HG02759 (cell line): ENCODE measurements around the gene LSAMP.

Experiments
- ATAC-seq: cut with Tn5 transposase; IDR thresholded peaks from one replicate; pipeline ENCODE4 v1.9.1; 2021; ENCODE audit warnings: mild to moderate bottlenecking, moderate library complexity; ENCODE audit not compliant: unreplicated experiment

LSAMP gene

DNA sequence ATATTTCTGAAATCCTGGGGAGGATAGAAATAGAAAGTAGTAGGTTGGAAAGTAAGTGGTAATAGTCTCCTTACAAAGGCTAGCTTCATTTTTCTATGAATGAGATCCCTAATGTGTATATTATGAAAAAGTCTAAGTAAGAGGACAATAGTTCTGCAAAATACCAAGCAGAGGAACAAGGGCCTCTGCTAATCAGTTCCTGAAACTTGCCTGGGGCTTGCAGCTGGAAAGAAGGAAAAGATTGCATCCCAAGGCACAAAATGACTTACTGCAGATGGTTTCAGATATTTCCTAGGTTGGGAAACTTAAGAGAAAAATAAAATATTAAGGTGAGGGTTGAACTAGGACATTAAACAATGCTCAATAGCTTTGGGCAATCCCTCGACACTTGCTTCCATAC is 528.4 kb downstream of the LSAMP start:
- no peak for ATAC-seq

DNA sequence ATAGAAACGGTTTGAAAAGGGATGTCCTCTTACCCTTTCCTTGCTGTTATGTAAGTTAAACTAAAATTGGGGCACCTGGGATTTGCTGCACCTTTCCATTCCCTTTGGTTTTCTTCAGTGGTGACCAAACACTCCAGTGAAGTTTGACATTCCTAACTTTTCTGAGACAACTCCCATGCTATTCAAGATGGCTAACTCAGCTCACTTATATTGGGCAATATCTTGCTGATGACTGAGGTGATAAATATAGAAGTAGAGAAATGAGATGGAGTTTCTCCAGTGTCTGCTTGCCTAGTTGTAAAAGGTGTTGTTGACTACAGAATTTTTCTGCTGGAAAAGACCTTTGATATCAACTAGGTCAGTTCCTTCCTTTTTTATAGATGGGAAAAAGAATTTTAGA is 530.2 kb downstream of the LSAMP start:
- no peak for ATAC-seq

DNA sequence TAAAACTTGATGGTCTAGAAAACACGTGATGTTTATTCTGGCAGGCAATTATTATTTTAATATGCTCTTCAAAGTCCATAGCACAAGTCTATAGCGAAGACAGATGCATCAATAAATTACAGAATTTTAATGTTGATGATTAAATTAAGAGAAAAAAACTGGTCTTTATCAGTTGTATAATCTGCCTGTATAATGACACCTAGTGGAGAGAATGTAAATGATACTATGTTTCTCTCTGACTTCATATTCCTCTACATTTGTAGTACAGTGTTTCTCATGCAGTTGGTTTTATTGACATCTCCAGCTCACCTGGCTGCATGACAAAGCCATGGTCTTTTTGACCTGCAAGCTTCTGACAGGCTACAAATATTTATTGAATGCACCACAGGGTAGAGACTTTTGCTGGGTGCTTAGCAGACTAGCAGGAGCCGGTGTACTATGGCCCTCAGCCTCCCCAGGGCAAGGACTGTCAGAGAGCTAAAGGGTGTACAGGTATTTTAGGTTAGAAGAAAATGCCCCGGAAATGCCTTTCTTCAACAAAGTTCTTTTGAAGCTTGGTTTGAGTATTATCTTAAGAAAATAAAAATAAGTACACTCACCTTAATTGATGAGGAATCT is 532.1 kb downstream of the LSAMP start:
- no peak for ATAC-seq

GRCh38 chr3:115912372-115912771 is 532.9 kb downstream of the LSAMP start:
- no peak for ATAC-seq

DNA sequence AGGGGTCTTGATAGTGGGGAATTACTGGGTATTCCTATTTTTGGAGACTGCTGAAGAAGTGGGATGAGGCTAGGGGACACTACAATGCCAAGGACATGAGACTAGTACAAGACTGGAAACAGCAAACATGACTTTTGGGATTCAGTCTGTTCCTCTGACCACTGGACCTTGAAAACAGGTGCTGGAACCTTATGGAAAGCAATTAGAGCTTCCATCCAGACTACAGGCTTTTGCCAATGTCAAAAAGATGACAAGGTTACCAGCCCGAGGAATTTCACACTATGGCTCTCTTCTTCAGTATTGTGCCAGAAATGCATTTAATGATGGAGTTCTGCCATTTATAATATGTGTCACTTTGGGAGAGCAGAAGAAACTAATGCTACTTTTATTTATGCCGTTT is 539.4 kb downstream of the LSAMP start:
- ATAC-seq, result no peak

- ATAC-seq, result no peak
Measured at GRCh38 chr3:115903843-115904242, 541.4 kb downstream of the LSAMP start.

- no peak for ATAC-seq
Measured at GRCh38 chr3:115901008-115901407, 544.3 kb downstream of the LSAMP start.

GRCh38 chr3:115899535-115899934 is 545.8 kb downstream of the LSAMP start:
- ATAC-seq, result no peak

GRCh38 chr3:115898656-115899410 is 546.5 kb downstream of the LSAMP start:
- ATAC-seq, result no peak

- ATAC-seq, result no peak
Measured at GRCh38 chr3:115891006-115891636, 554.2 kb downstream of the LSAMP start.

GRCh38 chr3:115890579-115890978 is 554.7 kb downstream of the LSAMP start:
- no peak for ATAC-seq

DNA sequence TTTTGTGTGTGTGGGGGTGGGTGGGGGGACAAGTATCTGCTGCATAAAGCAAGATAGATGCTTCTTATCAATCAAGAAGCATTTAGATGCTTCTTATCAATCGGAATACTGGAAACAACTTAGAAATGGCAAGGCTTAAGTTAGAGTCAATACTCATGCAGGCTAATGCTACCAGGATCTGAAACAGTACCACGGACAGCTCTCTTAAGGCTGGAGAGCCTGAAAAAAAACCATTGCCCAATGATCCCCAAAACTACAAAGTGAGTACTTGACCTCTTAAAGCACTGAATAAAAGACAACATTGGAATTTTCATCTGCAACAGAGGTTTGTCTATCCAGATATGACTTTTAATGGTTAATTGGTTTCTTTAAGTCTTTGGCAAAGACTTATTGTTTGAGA is 559.7 kb downstream of the LSAMP start:
- ATAC-seq, result no peak

DNA sequence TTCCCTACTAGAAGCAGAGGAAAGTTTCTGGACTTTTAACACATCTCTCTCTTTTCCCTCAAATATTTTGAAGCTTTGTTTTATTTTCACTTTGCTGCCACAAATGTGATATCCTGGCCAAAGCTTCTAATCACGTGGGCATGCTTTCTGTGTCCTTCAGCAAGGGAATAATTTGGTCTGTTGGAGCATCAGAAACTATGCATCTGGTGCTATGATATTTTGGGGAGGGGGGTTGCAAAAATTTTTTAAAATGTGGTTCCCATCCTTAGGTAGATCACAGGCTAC is 567.7 kb downstream of the LSAMP start:
- ATAC-seq, result no peak

DNA sequence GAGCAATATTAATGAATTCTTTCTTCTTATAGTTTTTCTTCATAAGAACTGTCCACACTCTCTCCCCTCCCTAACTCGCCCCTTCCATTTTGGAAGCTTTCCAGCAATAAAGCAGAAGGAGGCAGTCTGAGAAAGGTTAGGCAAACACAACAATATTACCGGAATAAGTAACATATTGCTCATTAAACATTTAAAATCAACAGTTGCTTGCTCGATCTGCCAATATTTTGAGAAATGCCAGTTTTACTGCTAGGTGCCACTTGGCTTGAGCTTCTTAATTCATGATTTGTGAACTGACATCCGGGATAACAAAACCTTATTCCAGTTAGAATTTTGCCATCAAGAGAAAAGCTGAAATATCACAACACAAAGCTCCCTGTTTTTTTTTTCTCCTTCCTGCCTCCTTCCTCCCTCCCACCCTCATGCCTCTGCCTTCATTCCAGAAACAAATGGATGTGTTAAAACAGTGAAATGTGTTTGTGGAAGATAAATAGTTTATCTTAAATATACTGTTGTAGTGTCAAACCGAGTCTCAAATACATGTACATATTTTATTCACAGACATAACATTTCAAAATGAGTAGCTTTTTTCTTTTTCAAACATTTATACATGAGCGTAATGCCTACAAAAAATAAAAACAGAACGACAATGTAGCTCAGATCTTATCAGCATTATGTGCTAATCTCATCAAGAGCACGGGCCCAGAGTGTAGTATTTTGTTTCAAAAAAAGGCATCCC is 568.2 kb downstream of the LSAMP start:
- no peak for ATAC-seq

DNA sequence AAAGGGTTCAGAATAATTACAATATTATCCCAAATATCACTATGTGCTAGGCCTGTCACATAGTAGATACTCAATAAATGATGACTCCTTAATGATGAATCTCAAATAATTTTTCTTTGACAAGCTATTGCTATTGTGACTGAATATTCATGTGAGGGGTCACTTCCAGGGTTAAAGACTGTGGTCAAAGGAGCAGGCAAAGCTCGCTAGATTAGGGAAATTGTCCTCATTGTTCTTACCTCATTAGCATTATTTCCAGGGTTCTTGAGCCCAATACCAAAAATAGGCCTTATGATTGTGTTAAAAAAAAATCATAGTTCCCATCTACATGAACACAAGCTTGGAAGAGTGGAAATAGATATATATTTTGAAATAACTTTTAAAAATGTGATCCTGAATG is 569.8 kb downstream of the LSAMP start:
- no peak for ATAC-seq

DNA sequence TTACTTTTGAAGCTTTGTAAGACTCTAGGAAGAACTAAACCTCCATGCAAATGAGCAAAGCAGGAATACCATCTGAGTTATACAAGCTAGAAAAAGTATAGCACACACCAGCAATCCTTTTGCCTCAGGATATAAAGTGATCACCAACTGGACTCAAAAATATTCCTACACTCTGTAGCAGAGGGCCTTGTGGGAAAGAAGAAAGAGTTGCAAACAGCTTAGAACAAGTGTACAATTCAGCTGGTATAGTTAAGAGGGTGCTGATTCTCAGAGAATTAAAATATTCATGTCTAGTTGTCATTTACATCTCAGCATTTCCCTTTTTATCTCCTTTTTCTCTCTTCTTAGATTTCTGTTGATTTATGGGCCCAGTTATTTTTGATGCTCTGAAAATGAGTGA is 573.6 kb downstream of the LSAMP start:
- no peak for ATAC-seq

DNA sequence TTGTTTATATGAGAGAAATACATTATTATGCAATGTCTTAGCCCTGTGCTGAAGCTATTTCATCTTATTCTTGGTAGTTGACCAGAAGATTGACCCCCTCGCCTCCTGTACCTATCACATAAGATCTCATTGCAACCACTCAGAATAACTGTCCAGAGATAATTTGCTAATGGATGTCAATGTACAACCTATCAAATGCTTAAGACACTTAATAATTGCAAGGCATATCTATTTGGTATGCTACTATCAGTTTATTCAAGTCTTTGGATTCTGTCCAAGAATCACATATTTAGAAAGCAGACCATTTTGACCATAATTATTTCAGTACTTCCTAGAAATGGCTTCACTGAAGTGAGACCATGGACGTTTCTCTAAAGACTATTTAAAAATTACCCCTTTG is 580.4 kb downstream of the LSAMP start:
- no peak for ATAC-seq

DNA sequence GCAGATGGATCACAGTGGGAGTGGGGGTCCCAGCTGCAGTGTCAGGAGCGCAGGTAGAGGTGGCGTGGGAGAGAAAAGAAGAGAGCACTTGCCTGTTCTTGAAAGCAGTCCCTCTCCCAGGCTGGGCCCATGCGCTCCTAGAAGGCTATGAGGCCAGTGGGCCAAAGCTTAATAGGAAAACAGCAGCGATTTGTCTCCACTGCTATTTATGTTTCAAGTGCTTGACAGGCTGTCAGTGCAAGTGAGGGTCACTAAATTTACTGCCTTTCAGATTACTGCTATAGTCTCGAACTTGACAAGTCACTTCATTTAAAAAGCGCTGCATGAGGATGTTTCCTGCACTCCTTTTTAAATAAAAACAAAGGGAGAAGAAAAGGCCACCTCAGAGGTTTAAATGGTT is 582.4 kb downstream of the LSAMP start:
- no peak for ATAC-seq

DNA sequence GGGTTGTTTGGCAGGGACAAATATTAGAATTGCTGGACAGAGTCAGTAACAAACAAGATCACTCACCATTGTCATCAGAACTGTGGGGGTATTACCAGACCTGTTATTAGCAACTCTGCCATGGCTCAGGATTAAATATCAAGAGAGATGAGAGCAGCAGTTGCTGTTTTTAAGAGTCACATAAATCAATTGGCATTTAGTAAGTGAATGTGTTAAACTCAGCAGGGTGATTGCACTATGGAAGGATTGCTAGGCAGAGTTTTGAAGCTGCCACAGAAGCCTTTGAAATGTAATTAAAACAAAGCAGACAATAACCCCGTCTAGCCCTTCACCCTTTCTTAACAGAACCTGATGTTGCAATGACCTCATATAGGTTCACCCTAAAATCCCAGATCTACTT is 583.2 kb downstream of the LSAMP start:
- ATAC-seq, result no peak

DNA sequence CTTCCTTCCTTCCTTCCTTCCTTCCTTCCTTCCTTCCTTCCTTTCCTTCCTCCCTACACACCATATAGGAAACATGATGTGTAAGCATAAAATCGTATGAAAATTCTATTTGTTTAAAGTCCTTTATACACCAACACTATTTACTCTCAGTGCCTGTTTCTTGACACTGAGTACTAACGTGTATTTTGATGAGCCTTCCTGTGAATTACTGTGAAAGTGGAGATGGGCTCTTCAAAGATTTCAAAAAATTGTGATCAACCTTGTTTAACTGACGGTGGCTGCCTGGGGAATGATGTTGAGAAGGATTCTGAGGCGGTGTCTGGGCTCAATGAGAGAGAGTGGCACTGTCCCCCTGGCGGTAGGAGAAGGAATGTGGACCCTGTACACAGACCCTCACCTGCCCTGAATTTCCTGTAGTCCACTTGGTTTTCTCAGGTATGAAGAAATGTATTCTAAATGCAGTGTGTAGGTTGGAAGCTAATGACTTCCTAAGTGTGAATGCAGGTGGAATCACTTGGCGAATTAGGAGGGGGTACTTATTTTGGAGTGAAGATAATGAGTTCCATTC is 584.0 kb downstream of the LSAMP start:
- ATAC-seq, result no peak

- ATAC-seq, result no peak
Measured at GRCh38 chr3:115860766-115861165, 584.5 kb downstream of the LSAMP start.
